Tibial nerve (tissue), 4 donors: ENCODE data around the gene OR14C36.

Experiments
- CTCF ChIP-seq, 5 experiments: fragments of 200-600 bp in 3 of 5; fragments of 450-650 bp in 2 of 5; sonication (generic) in 3 of 5; IDR thresholded peaks; one replicate each; pipeline ENCODE4 v1.5.1; 2016 to 2019; ENCODE audit warnings: antibody characterized with exemption in 5 of 5, mild to moderate bottlenecking in 3 of 5, moderate library complexity in 2 of 5
- EP300 ChIP-seq, 2 donors: sonication (generic); formaldehyde crosslinking; IDR thresholded peaks; one replicate each; pipeline ENCODE4 v1.6.1; 2017; ENCODE audit warnings: antibody characterized with exemption in 2 of 2, mild to moderate bottlenecking in 1 of 2
- POLR2A ChIP-seq, 2 donors: fragments of 450-650 bp; IDR thresholded peaks; one replicate each; pipeline ENCODE4 v1.6.1; 2017; ENCODE audit warnings: antibody characterized with exemption in 2 of 2, mild to moderate bottlenecking in 2 of 2, moderate library complexity in 2 of 2

GRCh38 chr1:248316796-248317195 lies 31.8 kb upstream of the OR14C36 start:
- TF ChIP-seq CTCF (IDR thresholded peaks at IDR 0.05) (no peak), EP300 (IDR thresholded peaks at IDR 0.05) (no peak), POLR2A (IDR thresholded peaks at IDR 0.05) (no peak)
